ENCODE results near the gene SYPL2. TPM values are rescaled to one million over a fixed set of nuclear protein-coding genes. Genes with fewer than 3 reads are reported as not detected.

Gene SYPL2
- total RNA-seq, 1 experiment from 2014 or later, result 1.3 TPM

DNA sequence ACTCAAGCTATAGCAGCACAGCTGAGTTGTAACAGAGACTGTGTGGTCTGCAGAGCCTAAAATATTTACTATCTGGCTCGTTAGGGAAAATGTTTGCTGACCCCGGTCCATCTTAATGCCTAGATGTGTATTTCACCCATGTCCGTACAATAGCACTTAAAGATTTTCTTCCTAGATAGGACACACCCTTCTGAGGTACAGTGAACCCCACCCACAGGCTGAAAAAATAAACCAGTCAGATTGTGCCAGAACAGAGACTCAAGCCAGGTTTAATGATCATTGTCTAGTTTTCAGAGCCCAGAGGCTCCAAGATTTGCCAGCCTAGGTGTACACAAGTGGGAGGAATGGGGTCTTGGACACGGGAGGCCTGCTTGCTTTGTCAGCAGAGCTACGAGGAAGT lies 37.6 kb downstream of the SYPL2 start:
- Histone ChIP-seq H3K36me3 (ENCODE audit: control insufficient read depth in 1 of 2, insufficient read depth in 2 of 2, low read length in 2 of 2) (no peaks in the 10 kb centered on the region), H3K4me3 (replicated peaks in 1 of 2; ENCODE audit: low read depth in 1 of 2, low read length in 2 of 2) (no peak overlapping the region), H3K27me3 (ENCODE audit: insufficient read depth, low read length) (no peaks in the 10 kb centered on the region; the same call in 1 of the 2 replicates), H2AFZ (ENCODE audit: low read depth, low read length, poor library complexity, severe bottlenecking) (no peak overlapping the region), H3K27ac (ENCODE audit: low read depth, low read length) (no peak overlapping the region), H3K9ac (ENCODE audit: low read length) (no peak overlapping the region), H3K4me1 (ENCODE audit: control insufficient read depth in 1 of 2, insufficient read depth in 2 of 2, low read length in 2 of 2) (peaks cover 0 to 3% of the 10 kb centered on the region in 2 experiments; a peak in 1 of 4 replicates), H3K9me2 (ENCODE audit: insufficient read depth) (no peaks in the 10 kb centered on the region; the same call in 1 of the 2 replicates), H3K4me2 (ENCODE audit: low read length) (no peak overlapping the region), H4K20me1 (ENCODE audit: insufficient read depth) (no peaks in the 10 kb centered on the region), H3K79me2 (ENCODE audit: insufficient read depth, low read length) (no peaks in the 10 kb centered on the region), H3K9me3 (ENCODE audit: control insufficient read depth in 1 of 2, insufficient read depth in 1 of 2, low read depth in 1 of 2, low read length in 2 of 2) (no peaks in the 10 kb centered on the region)
- TF ChIP-seq CEBPB (IDR thresholded peaks at IDR 0.05; ENCODE audit: low read depth), result no peak
- no peak for TF ChIP-seq TCF7L2 (IDR thresholded peaks at IDR 0.05; ENCODE audit: borderline replicate concordance, extremely low read depth, insufficient read depth, insufficient read length)
- TF ChIP-seq, protein P1, sequence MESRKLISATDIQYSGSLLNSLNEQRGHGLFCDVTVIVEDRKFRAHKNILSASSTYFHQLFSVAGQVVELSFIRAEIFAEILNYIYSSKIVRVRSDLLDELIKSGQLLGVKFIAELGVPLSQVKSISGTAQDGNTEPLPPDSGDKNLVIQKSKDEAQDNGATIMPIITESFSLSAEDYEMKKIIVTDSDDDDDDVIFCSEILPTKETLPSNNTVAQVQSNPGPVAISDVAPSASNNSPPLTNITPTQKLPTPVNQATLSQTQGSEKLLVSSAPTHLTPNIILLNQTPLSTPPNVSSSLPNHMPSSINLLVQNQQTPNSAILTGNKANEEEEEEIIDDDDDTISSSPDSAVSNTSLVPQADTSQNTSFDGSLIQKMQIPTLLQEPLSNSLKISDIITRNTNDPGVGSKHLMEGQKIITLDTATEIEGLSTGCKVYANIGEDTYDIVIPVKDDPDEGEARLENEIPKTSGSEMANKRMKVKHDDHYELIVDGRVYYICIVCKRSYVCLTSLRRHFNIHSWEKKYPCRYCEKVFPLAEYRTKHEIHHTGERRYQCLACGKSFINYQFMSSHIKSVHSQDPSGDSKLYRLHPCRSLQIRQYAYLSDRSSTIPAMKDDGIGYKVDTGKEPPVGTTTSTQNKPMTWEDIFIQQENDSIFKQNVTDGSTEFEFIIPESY (IDR thresholded peaks at IDR 0.05; ENCODE audit: extremely low read depth, insufficient replicate concordance, low read length), result no peak
- no peak for TF ChIP-seq CBX3 (IDR thresholded peaks at IDR 0.05; ENCODE audit: low read depth)
- TF ChIP-seq, protein P2, sequence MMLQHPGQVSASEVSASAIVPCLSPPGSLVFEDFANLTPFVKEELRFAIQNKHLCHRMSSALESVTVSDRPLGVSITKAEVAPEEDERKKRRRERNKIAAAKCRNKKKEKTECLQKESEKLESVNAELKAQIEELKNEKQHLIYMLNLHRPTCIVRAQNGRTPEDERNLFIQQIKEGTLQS (IDR thresholded peaks at IDR 0.05), result no peak
- TF ChIP-seq, protein P3, sequence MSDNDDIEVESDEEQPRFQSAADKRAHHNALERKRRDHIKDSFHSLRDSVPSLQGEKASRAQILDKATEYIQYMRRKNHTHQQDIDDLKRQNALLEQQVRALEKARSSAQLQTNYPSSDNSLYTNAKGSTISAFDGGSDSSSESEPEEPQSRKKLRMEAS (IDR thresholded peaks at IDR 0.05), result no peak
- no peak for TF ChIP-seq JUND (IDR thresholded peaks at IDR 0.05)
- no peak for TF ChIP-seq RAD21 (IDR thresholded peaks at IDR 0.05; ENCODE audit: low read depth)
- no peak for TF ChIP-seq SIN3A (IDR thresholded peaks at IDR 0.05; ENCODE audit: low read depth)
- TF ChIP-seq, protein P4, sequence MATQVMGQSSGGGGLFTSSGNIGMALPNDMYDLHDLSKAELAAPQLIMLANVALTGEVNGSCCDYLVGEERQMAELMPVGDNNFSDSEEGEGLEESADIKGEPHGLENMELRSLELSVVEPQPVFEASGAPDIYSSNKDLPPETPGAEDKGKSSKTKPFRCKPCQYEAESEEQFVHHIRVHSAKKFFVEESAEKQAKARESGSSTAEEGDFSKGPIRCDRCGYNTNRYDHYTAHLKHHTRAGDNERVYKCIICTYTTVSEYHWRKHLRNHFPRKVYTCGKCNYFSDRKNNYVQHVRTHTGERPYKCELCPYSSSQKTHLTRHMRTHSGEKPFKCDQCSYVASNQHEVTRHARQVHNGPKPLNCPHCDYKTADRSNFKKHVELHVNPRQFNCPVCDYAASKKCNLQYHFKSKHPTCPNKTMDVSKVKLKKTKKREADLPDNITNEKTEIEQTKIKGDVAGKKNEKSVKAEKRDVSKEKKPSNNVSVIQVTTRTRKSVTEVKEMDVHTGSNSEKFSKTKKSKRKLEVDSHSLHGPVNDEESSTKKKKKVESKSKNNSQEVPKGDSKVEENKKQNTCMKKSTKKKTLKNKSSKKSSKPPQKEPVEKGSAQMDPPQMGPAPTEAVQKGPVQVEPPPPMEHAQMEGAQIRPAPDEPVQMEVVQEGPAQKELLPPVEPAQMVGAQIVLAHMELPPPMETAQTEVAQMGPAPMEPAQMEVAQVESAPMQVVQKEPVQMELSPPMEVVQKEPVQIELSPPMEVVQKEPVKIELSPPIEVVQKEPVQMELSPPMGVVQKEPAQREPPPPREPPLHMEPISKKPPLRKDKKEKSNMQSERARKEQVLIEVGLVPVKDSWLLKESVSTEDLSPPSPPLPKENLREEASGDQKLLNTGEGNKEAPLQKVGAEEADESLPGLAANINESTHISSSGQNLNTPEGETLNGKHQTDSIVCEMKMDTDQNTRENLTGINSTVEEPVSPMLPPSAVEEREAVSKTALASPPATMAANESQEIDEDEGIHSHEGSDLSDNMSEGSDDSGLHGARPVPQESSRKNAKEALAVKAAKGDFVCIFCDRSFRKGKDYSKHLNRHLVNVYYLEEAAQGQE (IDR thresholded peaks at IDR 0.05; ENCODE audit: low read depth), result no peak
- TF ChIP-seq, protein P5, sequence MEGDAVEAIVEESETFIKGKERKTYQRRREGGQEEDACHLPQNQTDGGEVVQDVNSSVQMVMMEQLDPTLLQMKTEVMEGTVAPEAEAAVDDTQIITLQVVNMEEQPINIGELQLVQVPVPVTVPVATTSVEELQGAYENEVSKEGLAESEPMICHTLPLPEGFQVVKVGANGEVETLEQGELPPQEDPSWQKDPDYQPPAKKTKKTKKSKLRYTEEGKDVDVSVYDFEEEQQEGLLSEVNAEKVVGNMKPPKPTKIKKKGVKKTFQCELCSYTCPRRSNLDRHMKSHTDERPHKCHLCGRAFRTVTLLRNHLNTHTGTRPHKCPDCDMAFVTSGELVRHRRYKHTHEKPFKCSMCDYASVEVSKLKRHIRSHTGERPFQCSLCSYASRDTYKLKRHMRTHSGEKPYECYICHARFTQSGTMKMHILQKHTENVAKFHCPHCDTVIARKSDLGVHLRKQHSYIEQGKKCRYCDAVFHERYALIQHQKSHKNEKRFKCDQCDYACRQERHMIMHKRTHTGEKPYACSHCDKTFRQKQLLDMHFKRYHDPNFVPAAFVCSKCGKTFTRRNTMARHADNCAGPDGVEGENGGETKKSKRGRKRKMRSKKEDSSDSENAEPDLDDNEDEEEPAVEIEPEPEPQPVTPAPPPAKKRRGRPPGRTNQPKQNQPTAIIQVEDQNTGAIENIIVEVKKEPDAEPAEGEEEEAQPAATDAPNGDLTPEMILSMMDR (IDR thresholded peaks at IDR 0.05 in 2 of 3, conservative IDR thresholded peaks at IDR 0.05 in 1 of 3; ENCODE audit: borderline replicate concordance in 1 of 3, insufficient read depth in 1 of 3, low read depth in 2 of 3, low read length in 2 of 3), result no peak
- TF ChIP-seq FOSL1 (IDR thresholded peaks at IDR 0.05; ENCODE audit: low read depth), result no peak
- no peak for TF ChIP-seq EZH2 (IDR thresholded peaks at IDR 0.05)
- TF ChIP-seq ZFX (IDR thresholded peaks at IDR 0.05), result no peak
- no peak for TF ChIP-seq EZH2phosphoT487 (IDR thresholded peaks at IDR 0.05; ENCODE audit: borderline replicate concordance)
- no peak for TF ChIP-seq YY1 (IDR thresholded peaks at IDR 0.05; ENCODE audit: extremely low read depth, insufficient replicate concordance, low read depth, low read length)
- TF ChIP-seq EGR1 (IDR thresholded peaks at IDR 0.05; ENCODE audit: low read depth), result no peak
- no peak for TF ChIP-seq ZNF274 (IDR thresholded peaks at IDR 0.05; ENCODE audit: low read depth, low read length)
- TF ChIP-seq POLR2AphosphoS5 (IDR thresholded peaks at IDR 0.05; ENCODE audit: low read depth, low read length), result no peak
- TF ChIP-seq SRF (IDR thresholded peaks at IDR 0.05; ENCODE audit: low read depth), result no peak
- POLR2A ChIA-PET, result no interaction called here
- DNase-seq (ENCODE audit: low read depth, low spot score) (no peak), ATAC-seq (no peak)
- BruUV-seq (replicated peaks), result no TSS peak
- intact Hi-C loops (cut with micrococcal nuclease), result no loop called here
- RAD21 ChIA-PET (ENCODE audit: low non-redundant PET in 1 of 2, low total read pairs in 2 of 2, uncharacterized antibody in 2 of 2, unreplicated experiment in 2 of 2), result no interaction called here
- CTCF ChIA-PET, result interaction anchor here (0.7 to 2.3 kb wide), 2 partner anchors 10 kb away, joined by 3 to 8 read pairs; partner anchors contain the start of gene CYB561D1
